GM19035 (cell line): ENCODE results near the gene HS6ST3.
"Not testable (repeated sequence)": the region's sequence is repeated elsewhere in the genome, so short reads cannot be mapped to it uniquely, and the experiment has no call there.

Experiments used
- ATAC-seq: cut with Tn5 transposase; IDR thresholded peaks from one replicate; pipeline ENCODE4 v1.9.1; 2021; ENCODE audit not compliant: unreplicated experiment

Gene HS6ST3

GRCh38 chr13:96091164-96092117 is 1.5 kb downstream of the HS6ST3 start:
- ATAC-seq: no peak

- no peak for ATAC-seq
These were observed 3.5 kb downstream of the HS6ST3 start for GRCh38 chr13:96093296-96094006.

- ATAC-seq: no peak
These were observed 10.7 kb downstream of the HS6ST3 start for GRCh38 chr13:96100457-96101220.

- ATAC-seq: no peak
These were observed 14.6 kb downstream of the HS6ST3 start for GRCh38 chr13:96104516-96104915.

- not testable (repeated sequence) for ATAC-seq
These were observed 18.2 kb downstream of the HS6ST3 start for GRCh38 chr13:96108072-96108471.

GRCh38 chr13:96109125-96109524 is 19.2 kb downstream of the HS6ST3 start:
- no peak for ATAC-seq

- ATAC-seq: no peak
These were observed 23.0 kb downstream of the HS6ST3 start for GRCh38 chr13:96112936-96113335.

GRCh38 chr13:96115368-96115767 is 25.5 kb downstream of the HS6ST3 start:
- not testable (repeated sequence) for ATAC-seq

- ATAC-seq: no peak
These were observed 30.0 kb downstream of the HS6ST3 start for GRCh38 chr13:96119921-96120320.

- ATAC-seq: no peak
These were observed 41.0 kb downstream of the HS6ST3 start for GRCh38 chr13:96130818-96131340.

GRCh38 chr13:96141032-96141431 is 51.1 kb downstream of the HS6ST3 start:
- ATAC-seq: no peak

- ATAC-seq: no peak
These were observed 69.8 kb downstream of the HS6ST3 start for GRCh38 chr13:96159725-96160124.

- no peak for ATAC-seq
These were observed 71.2 kb downstream of the HS6ST3 start for GRCh38 chr13:96161141-96161540.

GRCh38 chr13:96165840-96166239 is 75.9 kb downstream of the HS6ST3 start:
- no peak for ATAC-seq

GRCh38 chr13:96172066-96172465 is 82.2 kb downstream of the HS6ST3 start:
- no peak for ATAC-seq

- no peak for ATAC-seq
These were observed 88.9 kb downstream of the HS6ST3 start for GRCh38 chr13:96178759-96179158.

- no peak for ATAC-seq
These were observed 89.4 kb downstream of the HS6ST3 start for GRCh38 chr13:96179309-96179708.

GRCh38 chr13:96181911-96182310 is 92.0 kb downstream of the HS6ST3 start:
- no peak for ATAC-seq

- no peak for ATAC-seq
These were observed 95.9 kb downstream of the HS6ST3 start for GRCh38 chr13:96185818-96186217.

GRCh38 chr13:96191367-96191766 is 101.5 kb downstream of the HS6ST3 start:
- ATAC-seq: no peak

- ATAC-seq: no peak
These were observed 103.9 kb downstream of the HS6ST3 start for GRCh38 chr13:96193728-96194310.
